Testis (tissue), 3 donors: Measurements from ENCODE around the gene CDON. TPM values are rescaled to one million over a fixed set of nuclear protein-coding genes. Genes with fewer than 3 reads are reported as not detected.

Experiments
- DNase-seq: peaks from one replicate; pipeline ENCODE4 v3.0.0-alpha.2; 2019
- H3K27ac ChIP-seq, 2 donors: fragments of 200-600 bp; sonication (generic); one replicate each; pipeline ENCODE4 v1.5.1; 2019
- H3K27me3 ChIP-seq: fragments of 200-600 bp; sonication (generic); one replicate; pipeline ENCODE4 v1.5.1; 2019
- H3K36me3 ChIP-seq: fragments of 200-600 bp; sonication (generic); one replicate; pipeline ENCODE4 v1.5.1; 2017; ENCODE audit warnings: low read depth; ENCODE audit errors: missing control alignments
- H3K4me1 ChIP-seq: fragments of 200-600 bp; sonication (generic); one replicate; pipeline ENCODE4 v1.5.1; 2019
- H3K4me3 ChIP-seq, 2 donors: fragments of 200-600 bp; sonication (generic); one replicate each; pipeline ENCODE4 v1.5.1; 2017 to 2019
- H3K9me3 ChIP-seq: fragments of 200-600 bp; sonication (generic); one replicate; pipeline ENCODE4 v1.5.1; 2017
- POLR2A ChIP-seq: fragments of 450-650 bp; IDR thresholded peaks from one replicate; pipeline ENCODE4 v1.6.1; 2017; ENCODE audit warnings: antibody characterized with exemption, mild to moderate bottlenecking, moderate library complexity
- WGBS, 2 donors: methylation state at CpG; one replicate each; pipeline ENCODE4 v1.1.5; 2018; 5-methylcytosine and 5-hydroxymethylcytosine counted together
- intact Hi-C: fragments of 100-400 bp; cut with DNase I; formaldehyde crosslinking; loops from one replicate; pipeline ENCODE4 v1.15.1; 2023; ENCODE audit warnings: low total_unique reads
- polyA plus RNA-seq: library from polyadenylated mRNA; stranded (reverse); fragments of 350-450 nt; fragmentation: Illumina TruSeq; extraction: RNeasy Lipid Tissue Mini Kit (QIAGEN cat#74804); gene quantifications from one replicate; pipeline ENCODE4 v1.2.3, GENCODE V29; 2014; ENCODE audit warnings: low read depth, low replicate concordance; ENCODE audit not compliant: insufficient read depth
- total RNA-seq, 2 donors: library from RNA; depleted of rRNA; stranded (reverse); fragments of >200 nt; gene quantifications; one replicate each; pipeline ENCODE4 v1.2.3, GENCODE V29; 2016
- TF ChIP-seq, protein P1 (sequence below), 3 experiments: fragments of 450-650 bp in 2 of 3; fragments of 200-600 bp in 1 of 3; sonication (generic) in 1 of 3; IDR thresholded peaks; one replicate each; pipeline ENCODE4 v1.5.1; 2016 to 2019; ENCODE audit warnings: antibody characterized with exemption in 3 of 3, mild to moderate bottlenecking in 2 of 3, moderate library complexity in 1 of 3

CDON gene
- total and polyA plus RNA-seq, 3 donors from 2014 or later, result 20.6 to 27.7 (median 23.9) TPM

GRCh38 chr11:125931116-125931515 lies 131.6 kb downstream of the CDON start:
- no peak for TF ChIP-seq POLR2A
- TF ChIP-seq, protein P1, sequence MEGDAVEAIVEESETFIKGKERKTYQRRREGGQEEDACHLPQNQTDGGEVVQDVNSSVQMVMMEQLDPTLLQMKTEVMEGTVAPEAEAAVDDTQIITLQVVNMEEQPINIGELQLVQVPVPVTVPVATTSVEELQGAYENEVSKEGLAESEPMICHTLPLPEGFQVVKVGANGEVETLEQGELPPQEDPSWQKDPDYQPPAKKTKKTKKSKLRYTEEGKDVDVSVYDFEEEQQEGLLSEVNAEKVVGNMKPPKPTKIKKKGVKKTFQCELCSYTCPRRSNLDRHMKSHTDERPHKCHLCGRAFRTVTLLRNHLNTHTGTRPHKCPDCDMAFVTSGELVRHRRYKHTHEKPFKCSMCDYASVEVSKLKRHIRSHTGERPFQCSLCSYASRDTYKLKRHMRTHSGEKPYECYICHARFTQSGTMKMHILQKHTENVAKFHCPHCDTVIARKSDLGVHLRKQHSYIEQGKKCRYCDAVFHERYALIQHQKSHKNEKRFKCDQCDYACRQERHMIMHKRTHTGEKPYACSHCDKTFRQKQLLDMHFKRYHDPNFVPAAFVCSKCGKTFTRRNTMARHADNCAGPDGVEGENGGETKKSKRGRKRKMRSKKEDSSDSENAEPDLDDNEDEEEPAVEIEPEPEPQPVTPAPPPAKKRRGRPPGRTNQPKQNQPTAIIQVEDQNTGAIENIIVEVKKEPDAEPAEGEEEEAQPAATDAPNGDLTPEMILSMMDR (IDR thresholded peaks at IDR 0.05), result no peak
- Histone ChIP-seq H3K4me3 (no peak overlapping the region), H3K4me1 (no peaks in the 10 kb centered on the region), H3K36me3 (no peaks in the 10 kb centered on the region), H3K27ac (no peak overlapping the region), H3K9me3 (no peaks in the 10 kb centered on the region), H3K27me3 (no peaks in the 10 kb centered on the region)
- WGBS, 2 donors, result 75 to 80% methylated on average over 3 of the region's 3 CpGs
- no peak for DNase-seq
- intact Hi-C loops, result no loop called here

- Histone ChIP-seq H3K27me3 (no peaks in the 10 kb centered on the region), H3K27ac (no peak overlapping the region), H3K36me3 (no peaks in the 10 kb centered on the region), H3K9me3 (no peaks in the 10 kb centered on the region), H3K4me3 (no peak overlapping the region), H3K4me1 (no peaks in the 10 kb centered on the region)
- TF ChIP-seq POLR2A, result no peak
- TF ChIP-seq, protein P1 (IDR thresholded peaks at IDR 0.05), result no peak
- DNase-seq, result no peak
- intact Hi-C loops, result no loop called here
- 93 to 94% methylated on average over 11 of the region's 11 CpGs for WGBS, 2 donors
Measured at GRCh38 chr11:125930076-125930450, 132.6 kb downstream of the CDON start.

GRCh38 chr11:125929445-125930075 lies 133.1 kb downstream of the CDON start:
- intact Hi-C loops, result no loop called here
- no peak overlapping the region for H3K27ac ChIP-seq

DNA sequence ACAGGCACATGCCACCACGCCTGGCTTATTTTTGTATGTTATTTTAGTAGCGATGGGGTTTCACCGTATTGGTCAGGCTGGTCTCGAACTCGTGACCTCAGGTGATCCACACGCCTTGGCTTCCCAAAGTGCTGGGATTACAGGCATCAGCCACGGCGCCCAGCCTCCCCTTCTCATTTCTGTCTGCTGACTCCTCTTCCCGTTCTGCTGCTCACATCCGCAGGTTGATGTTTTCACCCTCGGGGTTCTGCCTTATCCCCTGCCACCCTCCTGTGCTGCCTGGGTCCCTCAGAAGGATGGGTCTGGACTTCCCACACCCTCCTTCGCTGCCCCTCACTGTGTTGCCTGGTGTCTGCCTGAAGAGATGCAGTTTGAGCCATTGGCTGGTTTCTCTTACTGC lies 136.0 kb downstream of the CDON start:
- Histone ChIP-seq H3K27me3 (no peaks in the 10 kb centered on the region), H3K9me3 (no peaks in the 10 kb centered on the region), H3K4me1 (no peaks in the 10 kb centered on the region), H3K4me3 (no peak overlapping the region), H3K36me3 (no peaks in the 10 kb centered on the region), H3K27ac (no peak overlapping the region)
- 93 to 97% methylated on average over 12 of the region's 12 CpGs for WGBS, 2 donors
- TF ChIP-seq POLR2A, result no peak
- intact Hi-C loops, result no loop called here
- no peak for DNase-seq

More at GRCh38 chr11:125929445-125930075, 133.1 kb downstream of the CDON start:
- Histone ChIP-seq H3K9me3 (no peaks in the 10 kb centered on the region), H3K4me3 (no peak overlapping the region), H3K27me3 (no peaks in the 10 kb centered on the region), H3K36me3 (no peaks in the 10 kb centered on the region), H3K4me1 (no peaks in the 10 kb centered on the region)
- WGBS, 2 donors, result 87 to 89% methylated on average over 9 of the region's 9 CpGs
- TF ChIP-seq POLR2A, result no peak
- TF ChIP-seq, protein P1 (IDR thresholded peaks at IDR 0.05), result no peak
- no peak for DNase-seq

- H3K27me3 ChIP-seq, result no peaks in the 10 kb centered on the region
- no peak overlapping the region for H3K4me3 ChIP-seq
- TF ChIP-seq, protein P1 (IDR thresholded peaks at IDR 0.05), result no peak
- TF ChIP-seq POLR2A, result no peak
- H3K27ac ChIP-seq, result no peak overlapping the region
- no peaks in the 10 kb centered on the region for H3K36me3 ChIP-seq
- no peaks in the 10 kb centered on the region for H3K4me1 ChIP-seq
- WGBS, 2 donors, result 72 to 93% methylated on average over 2 to 3 of the region's 3 CpGs
- no peak for DNase-seq
- no peaks in the 10 kb centered on the region for H3K9me3 ChIP-seq
- intact Hi-C loops, result no loop called here
Measured at GRCh38 chr11:125925804-125926203, 136.9 kb downstream of the CDON start.
